D341Med (cell line): ENCODE data around the gene ACVR1B.

Experiments
- DNase-seq: peaks from one replicate; pipeline ENCODE4 v3.0.0; 2012; ENCODE audit warnings: low spot score

ACVR1B gene

DNA sequence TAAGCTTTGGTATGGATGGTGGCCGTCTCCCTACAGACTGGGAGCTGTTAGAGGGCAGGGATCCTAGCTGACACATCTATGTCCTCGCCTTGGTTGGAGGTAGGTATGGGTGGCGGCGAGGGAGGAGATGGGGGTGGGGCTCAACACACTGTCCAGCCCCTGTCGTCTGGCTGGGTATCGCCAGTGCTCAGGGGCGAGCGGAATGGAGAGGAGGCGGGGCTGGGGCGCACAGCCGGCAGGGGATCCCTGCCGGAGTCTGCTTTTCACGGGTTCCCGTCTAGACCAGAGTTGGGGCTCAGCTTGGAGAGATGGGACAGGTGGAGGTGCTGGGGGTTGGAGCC lies 71.3 kb downstream of the ACVR1B start:
- DNase-seq: no peak

GRCh38 chr12:52023182-52023975 lies 71.9 kb downstream of the ACVR1B start:
- peak; percentile 93 for DNase-seq

GRCh38 chr12:52023976-52024688 lies 72.6 kb downstream of the ACVR1B start:
- DNase-seq: no peak

DNA sequence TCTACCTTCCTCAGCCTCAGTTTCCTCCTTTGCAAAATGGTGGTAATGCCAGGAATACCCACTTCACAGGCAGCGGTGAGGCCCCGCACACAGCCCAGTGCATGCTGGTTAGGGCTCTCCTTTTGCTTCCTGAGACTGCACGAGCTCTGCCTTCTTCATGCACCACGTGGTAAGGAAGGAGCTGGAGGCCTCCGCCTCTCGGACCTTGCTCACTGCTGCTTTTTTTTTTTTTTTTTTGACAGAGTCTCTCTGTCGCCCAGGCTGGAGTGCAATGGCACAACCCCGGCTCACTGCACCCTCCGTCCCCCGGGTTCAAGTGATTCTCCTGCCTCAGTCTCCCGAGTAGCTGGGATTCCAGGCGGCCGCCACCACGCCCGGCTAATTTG lies 73.3 kb downstream of the ACVR1B start:
- no peak for DNase-seq

GRCh38 chr12:52026263-52026662 lies 74.8 kb downstream of the ACVR1B start:
- DNase-seq: no peak

DNA sequence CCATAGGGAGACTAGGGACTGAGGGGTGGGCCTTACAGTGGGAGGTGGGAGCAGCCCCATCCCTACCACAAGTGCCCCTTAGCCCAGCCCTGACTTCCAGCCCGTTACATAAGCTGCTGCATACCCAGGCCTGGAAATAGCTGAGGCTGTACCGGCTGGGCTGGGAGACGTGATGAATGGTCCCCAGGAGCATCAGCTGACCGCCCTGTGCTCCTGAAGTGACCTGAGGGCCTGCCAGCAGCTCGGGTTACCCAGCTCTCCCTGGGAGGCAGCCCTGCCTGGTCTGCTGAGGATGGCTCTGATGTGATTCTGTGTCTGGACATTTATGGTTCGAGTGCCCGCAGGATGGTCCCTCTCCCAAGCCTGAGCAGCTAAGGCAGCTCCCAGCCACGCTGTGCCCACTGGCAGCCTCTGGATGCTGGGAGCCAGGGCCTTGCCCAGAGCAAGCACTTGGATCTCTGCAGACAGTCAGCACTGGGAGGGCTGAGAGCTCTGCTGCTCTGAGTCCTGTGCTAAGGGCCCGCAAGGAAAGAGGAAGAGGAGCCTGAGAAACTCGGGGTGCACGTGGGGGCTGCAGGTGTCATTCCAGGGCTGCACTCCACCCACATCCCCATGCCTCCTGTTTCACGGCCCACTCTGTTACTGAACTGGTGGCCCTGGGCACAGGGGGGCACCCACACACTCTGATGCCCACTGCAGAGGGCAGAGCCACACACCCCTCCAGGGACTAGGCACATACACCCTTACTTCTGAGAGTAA lies 75.8 kb downstream of the ACVR1B start:
- no peak for DNase-seq

GRCh38 chr12:52029685-52030084 lies 78.2 kb downstream of the ACVR1B start:
- peak; percentile 83 for DNase-seq

GRCh38 chr12:52032446-52032803 lies 80.9 kb downstream of the ACVR1B start:
- DNase-seq: no peak

DNA sequence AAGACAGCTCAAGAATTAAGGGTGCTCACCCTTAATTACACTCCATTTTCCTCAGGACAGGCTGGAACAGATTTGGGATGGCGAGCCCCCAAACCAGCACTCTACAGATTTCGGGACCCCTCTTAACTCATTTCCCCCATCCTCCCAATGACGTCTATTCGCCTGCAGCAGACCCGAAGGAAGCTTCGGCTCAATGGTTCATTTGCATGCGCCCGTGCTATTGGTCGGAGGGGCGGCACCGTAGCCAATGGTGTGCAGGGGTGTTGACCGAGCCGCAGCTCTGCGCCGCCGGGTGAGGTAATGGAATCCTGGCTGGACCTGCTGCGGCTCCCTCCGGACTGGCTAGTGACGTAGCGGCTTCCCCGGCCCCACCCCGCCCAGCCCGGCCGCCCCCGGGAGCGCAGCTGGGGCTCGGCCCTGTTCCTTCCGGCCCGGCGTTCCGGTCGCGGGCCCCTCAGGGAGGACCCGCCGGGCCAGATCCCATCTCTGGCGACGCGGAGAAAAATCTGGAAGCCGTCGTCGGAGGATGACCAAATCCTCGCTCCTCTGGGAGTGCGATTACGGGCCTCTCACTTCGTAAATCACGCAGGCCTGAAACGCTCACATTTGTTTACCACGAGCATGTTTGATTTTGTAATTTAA lies 81.4 kb downstream of the ACVR1B start:
- peak; percentile 96 for DNase-seq

DNA sequence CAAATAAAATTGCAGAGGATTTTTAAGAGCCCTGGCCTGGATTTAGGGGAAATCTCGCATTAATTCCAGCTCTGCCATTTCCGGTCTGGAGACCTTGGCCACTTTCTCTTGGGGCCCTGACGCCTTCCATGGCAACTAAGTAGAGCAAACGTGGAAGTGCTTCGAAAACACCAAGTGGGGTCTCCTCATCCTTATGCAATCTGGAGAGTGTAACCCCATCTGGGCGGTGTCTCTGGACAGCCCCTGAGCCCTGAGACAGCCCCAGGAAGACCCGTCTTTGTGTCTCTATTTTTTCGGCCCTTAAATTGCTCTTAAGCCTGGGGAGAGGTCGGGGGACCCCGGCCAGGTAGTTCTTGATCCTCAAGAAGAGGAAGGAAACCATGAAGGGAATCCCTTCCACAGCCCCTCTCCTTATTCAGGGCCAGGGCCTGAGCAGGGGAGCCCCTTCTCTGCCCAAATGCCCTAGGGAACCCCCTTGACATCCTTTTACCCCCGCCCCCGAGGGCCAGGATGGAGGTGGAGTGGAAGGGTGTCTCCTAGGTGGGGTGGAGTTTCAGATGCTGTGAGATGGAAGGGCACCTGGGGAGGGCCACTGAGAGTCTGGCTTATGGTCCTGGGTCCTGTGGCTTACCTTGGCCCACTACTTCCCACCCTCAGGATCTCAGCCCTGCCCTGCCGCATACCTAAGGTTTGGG lies 82.1 kb downstream of the ACVR1B start:
- no peak for DNase-seq

GRCh38 chr12:52035190-52035589 lies 83.7 kb downstream of the ACVR1B start:
- DNase-seq: no peak

DNA sequence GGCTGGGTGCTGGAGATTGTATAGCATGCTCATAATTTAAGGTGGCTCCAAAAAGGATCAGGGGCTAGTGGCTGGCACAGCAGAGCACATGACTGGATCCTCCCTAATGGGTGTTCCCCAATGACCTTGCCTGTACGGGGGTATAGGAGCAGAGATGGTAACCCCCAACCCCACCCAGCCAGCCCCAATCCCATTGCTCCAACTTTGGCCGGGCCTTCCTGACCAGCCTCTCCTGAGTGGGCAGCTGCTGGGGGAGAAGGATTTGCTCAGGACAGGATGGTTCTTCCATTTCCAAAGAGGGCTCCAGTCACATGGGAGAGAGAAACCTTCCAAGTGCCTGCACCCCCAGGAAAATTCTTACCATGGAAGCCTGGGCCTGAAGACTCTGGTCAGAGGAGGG lies 84.4 kb downstream of the ACVR1B start:
- DNase-seq: no peak

DNA sequence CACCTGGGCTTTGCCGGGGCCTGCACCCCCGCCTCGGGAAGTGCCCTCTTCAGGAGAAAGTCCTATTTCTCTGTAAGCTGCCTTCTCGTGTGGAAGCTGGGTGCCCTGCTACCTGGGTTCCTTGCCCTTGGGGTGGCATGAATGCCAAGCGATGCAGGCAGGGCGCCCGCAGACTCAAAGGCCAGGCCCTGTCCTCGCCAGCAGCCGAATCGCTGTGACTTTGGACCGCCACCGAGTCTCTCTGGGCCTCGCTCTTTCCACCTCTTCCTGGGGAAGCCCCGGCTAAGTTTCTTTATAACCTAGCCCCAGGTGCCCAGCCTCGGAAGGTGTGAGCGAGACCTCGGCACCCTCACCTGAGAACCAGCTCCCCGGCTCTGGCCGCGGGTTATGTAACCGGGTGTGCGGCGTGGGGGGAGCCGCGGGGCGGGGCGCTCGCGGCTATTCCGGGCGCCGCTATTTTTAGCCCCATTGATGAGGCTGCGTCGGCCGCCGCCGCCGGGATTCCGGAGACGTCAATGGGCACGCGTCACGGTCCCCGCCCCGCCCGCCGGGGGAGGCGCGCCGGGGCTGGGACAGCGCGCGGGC lies 85.2 kb downstream of the ACVR1B start:
- DNase-seq: peak; percentile 89

GRCh38 chr12:52037248-52037861 lies 85.9 kb downstream of the ACVR1B start:
- peak; percentile 71 for DNase-seq

GRCh38 chr12:52038447-52038846 lies 86.9 kb downstream of the ACVR1B start:
- no peak for DNase-seq

DNA sequence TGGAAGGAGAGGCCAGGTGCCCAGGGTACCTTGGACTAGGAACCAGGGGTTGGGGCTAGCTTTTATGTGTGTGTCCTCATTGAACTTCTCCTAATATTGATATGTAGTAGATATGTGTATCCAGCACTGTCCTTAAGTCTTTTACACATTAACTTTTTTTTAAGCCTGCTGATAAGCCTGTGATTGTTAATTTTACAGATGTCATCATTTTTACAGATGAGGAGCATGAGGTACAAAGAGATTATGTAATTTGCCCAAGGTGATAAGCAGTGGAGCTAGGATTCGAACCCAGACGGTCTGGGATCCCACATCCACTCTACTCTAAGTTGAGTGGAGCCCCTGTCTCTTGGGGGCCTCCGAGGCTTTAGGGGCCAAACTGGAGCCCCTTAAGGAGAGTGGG lies 89.5 kb downstream of the ACVR1B start:
- no peak for DNase-seq

GRCh38 chr12:52041695-52042123 lies 90.2 kb downstream of the ACVR1B start:
- DNase-seq: no peak

DNA sequence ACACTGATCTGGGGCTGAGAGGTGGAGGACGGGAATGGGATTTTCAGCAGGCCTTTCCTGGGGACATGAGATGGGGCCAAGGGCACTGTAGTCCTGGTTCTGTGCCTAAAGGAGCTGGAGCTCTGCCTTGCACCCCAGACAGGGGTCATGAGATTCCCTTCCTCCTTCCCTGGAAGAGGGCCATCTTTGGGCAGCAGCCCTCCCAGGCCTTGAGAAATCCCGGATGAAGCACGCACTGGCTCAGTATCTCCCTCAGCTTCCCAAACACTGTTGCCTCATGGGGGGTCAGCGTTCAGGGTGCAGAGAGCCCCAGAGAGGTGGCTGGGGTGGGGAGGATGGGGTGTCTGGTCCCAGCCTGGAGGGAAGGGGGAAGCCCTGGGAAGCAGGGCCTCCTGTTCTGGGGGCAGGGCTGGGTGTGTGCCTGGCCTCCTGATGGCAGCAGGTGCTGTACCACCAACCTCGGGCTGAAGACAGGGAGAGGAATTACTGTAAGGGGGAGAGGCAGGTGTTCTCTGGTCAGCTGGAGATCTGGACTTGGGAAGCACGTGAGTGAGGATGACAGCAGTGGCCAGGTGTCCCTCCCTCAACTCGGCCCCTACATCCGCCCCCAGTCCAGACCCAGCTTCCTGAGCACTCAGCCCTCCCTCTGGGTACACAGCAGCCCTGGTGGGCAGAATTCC lies 91.3 kb downstream of the ACVR1B start:
- no peak for DNase-seq

- no peak for DNase-seq
These were observed 92.1 kb downstream of the ACVR1B start for GRCh38 chr12:52043386-52044212.
